PC-3 (cell line): ENCODE data around the gene NDUFA11. TPM values are rescaled to one million over a fixed set of nuclear protein-coding genes. Genes with fewer than 3 reads are reported as not detected.
A peak's percentile ranks its signal among the peaks of the same experiment; 100 is the strongest.

ENCODE experiments used
- ATAC-seq: fragments of 200-7000 bp; cut with Tn5 transposase; 2 replicates; pipeline ENCODE4 v1.9.1; 2020; ENCODE audit warnings: mild to moderate bottlenecking, moderate library complexity
- BruUV-seq: library from RNA; stranded (reverse); fragments of 400-500 nt; replicated peaks from 2 replicates; lab custom pipeline; 2021; lab: Mats Ljungman, UMichigan
- CTCF ChIA-PET: fragments of 300-600 bp; sonication (Branson Sonifier 250); formaldehyde crosslinking; loops from one replicate; lab custom pipeline; 2022; ENCODE audit warnings: antibody characterized with exemption; lab: Charles Lee
- POLR2A ChIA-PET: fragments of 300-600 bp; sonication (Branson Sonifier 250); formaldehyde crosslinking; loops from one replicate; lab custom pipeline; 2022; ENCODE audit warnings: antibody characterized with exemption; ENCODE audit not compliant: unreplicated experiment; lab: Charles Lee
- DNase-seq: peaks from one replicate; pipeline ENCODE4 v3.0.0-alpha.2; 2015
- H2AFZ ChIP-seq: fragments of 300-600 bp; sonication (generic); 2 replicates; pipeline ENCODE4 v1.6.0; 2016; ENCODE audit warnings: antibody characterized with exemption, low read length
- H3F3A ChIP-seq: fragments of 300-600 bp; sonication (generic); one replicate; pipeline ENCODE4 v1.6.0; 2017; ENCODE audit warnings: antibody characterized with exemption, low read length, control low read depth, mild to moderate bottlenecking; ENCODE audit not compliant: unreplicated experiment
- H3K27ac ChIP-seq: fragments of 300-600 bp; sonication (generic); 2 replicates; pipeline ENCODE4 v1.5.1; 2016; ENCODE audit warnings: mild to moderate bottlenecking, low read length
- H3K27me3 ChIP-seq: fragments of 300-600 bp; sonication (generic); 2 replicates; pipeline ENCODE4 v1.6.1; 2016; ENCODE audit warnings: low read length, mixed read lengths
- H3K36me3 ChIP-seq: fragments of 300-600 bp; sonication (generic); 2 replicates; pipeline ENCODE4 v1.6.1; 2016; ENCODE audit warnings: low read depth, mixed run types, low read length, mixed read lengths
- H3K4me1 ChIP-seq: fragments of 300-600 bp; sonication (generic); 2 replicates; pipeline ENCODE4 v1.5.1; 2016; ENCODE audit warnings: low read length; ENCODE audit not compliant: insufficient read depth
- H3K4me2 ChIP-seq: fragments of 300-600 bp; sonication (generic); 2 replicates; pipeline ENCODE4 v1.6.0; 2016; ENCODE audit warnings: low read length
- H3K4me3 ChIP-seq: fragments of 300-600 bp; sonication (generic); 2 replicates; pipeline ENCODE4 v1.5.1; 2016; ENCODE audit warnings: mild to moderate bottlenecking, low read length, mixed read lengths
- H3K79me2 ChIP-seq: fragments of 300-600 bp; sonication (generic); 2 replicates; pipeline ENCODE4 v1.6.1; 2017; ENCODE audit warnings: low read length, mixed read lengths
- H3K9ac ChIP-seq: fragments of 300-600 bp; sonication (generic); 2 replicates; pipeline ENCODE4 v1.6.0; 2016; ENCODE audit warnings: mild to moderate bottlenecking, low read length
- H3K9me2 ChIP-seq: fragments of 300-600 bp; sonication (generic); replicated peaks from 2 replicates; pipeline ENCODE4 v1.6.1; 2016; ENCODE audit warnings: mixed run types, low read length, mixed read lengths
- H3K9me3 ChIP-seq: fragments of 300-600 bp; sonication (generic); 2 replicates; pipeline ENCODE4 v1.6.1; 2016; ENCODE audit warnings: low read length, mixed read lengths
- H4K20me1 ChIP-seq: fragments of 300-600 bp; sonication (generic); 2 replicates; pipeline ENCODE4 v1.6.1; 2016; ENCODE audit warnings: low read length, mixed read lengths
- EZH2 ChIP-seq: fragments of 300-600 bp; sonication (generic); IDR thresholded peaks from one replicate; pipeline ENCODE4 v1.6.1; 2017; ENCODE audit warnings: antibody characterized with exemption, mild to moderate bottlenecking, low read length; ENCODE audit not compliant: unreplicated experiment
- EZH2phosphoT487 ChIP-seq: fragments of 300-600 bp; sonication (generic); IDR thresholded peaks from 2 replicates; pipeline ENCODE4 v1.6.1; 2018; ENCODE audit warnings: mild to moderate bottlenecking, antibody characterized with exemption, low read length, borderline replicate concordance
- intact Hi-C: fragments of 100-400 bp; cut with micrococcal nuclease; formaldehyde crosslinking; loops from 2 replicates; pipeline ENCODE4 v1.9.0; 2023
- total RNA-seq: library from RNA; depleted of rRNA; stranded (reverse); fragments of >200 nt; gene quantifications from 2 replicates; pipeline ENCODE4 v1.2.3, GENCODE V29; 2014
- TF ChIP-seq, protein P1 (sequence below): fragments of 300-600 bp; sonication (generic); conservative IDR thresholded peaks from 2 replicates; pipeline ENCODE4 v1.5.1; 2017; ENCODE audit warnings: antibody characterized with exemption, low read depth, mild to moderate bottlenecking, low read length

Gene NDUFA11
- total RNA-seq, 1 experiment from 2014 or later = 669 TPM

DNA sequence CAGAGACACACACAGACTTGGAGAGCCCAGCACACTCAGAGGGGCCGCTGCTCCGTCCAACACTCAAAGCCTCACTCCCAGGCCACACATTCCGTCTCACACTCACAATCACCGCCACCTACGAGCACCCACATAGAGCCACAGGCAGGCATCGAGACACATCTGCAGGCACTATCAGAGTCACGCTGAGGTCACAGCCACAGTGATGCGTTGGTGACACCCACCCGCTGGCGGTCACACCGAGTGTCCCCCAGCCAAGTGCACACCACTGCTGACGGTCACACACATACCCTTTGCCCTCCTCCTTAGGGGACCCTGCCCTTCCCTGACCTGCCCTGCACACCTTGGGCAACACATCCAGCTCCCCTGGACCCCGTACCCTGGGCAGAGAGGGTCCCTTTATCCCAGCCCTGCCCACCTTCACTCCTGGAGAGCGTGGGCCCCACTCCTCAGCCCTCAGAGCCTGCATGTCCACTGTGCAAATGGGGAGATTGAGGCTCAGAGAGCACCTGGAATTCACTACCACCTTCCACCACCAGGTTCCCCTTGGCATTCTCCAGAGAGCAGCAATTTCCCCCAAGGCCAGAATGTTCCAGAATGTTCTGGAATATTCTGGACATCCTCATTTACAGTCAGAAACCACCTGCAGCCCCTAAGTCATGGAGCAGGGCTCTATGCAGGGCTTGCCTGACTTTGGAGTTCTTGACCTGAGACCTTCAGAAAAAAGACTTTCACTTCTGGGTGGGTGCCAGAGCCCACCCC, 38.7 kb downstream of the NDUFA11 start:
- Histone ChIP-seq H3K4me1 (no peaks in the 10 kb centered on the region), H4K20me1 (no peaks in the 10 kb centered on the region), H3K9me3 (no peaks in the 10 kb centered on the region), H3K27me3 (no peaks in the 10 kb centered on the region), H3K4me3 (no peak overlapping the region), H3K79me2 (no peaks in the 10 kb centered on the region), H3K9ac (no peak overlapping the region), H3F3A (no peaks in the 10 kb centered on the region), H3K9me2 (no peaks in the 10 kb centered on the region), H3K27ac (no peak overlapping the region), H2AFZ (no peak overlapping the region), H3K4me2 (no peak overlapping the region), H3K36me3 (no peaks in the 10 kb centered on the region)
- POLR2A ChIA-PET = no interaction called here
- no peak for ATAC-seq
- BruUV-seq = no TSS peak
- TF ChIP-seq, protein P1, sequence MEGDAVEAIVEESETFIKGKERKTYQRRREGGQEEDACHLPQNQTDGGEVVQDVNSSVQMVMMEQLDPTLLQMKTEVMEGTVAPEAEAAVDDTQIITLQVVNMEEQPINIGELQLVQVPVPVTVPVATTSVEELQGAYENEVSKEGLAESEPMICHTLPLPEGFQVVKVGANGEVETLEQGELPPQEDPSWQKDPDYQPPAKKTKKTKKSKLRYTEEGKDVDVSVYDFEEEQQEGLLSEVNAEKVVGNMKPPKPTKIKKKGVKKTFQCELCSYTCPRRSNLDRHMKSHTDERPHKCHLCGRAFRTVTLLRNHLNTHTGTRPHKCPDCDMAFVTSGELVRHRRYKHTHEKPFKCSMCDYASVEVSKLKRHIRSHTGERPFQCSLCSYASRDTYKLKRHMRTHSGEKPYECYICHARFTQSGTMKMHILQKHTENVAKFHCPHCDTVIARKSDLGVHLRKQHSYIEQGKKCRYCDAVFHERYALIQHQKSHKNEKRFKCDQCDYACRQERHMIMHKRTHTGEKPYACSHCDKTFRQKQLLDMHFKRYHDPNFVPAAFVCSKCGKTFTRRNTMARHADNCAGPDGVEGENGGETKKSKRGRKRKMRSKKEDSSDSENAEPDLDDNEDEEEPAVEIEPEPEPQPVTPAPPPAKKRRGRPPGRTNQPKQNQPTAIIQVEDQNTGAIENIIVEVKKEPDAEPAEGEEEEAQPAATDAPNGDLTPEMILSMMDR = peak; percentile 36; the same call in 1 of the 2 replicates
- TF ChIP-seq EZH2 = no peak
- CTCF ChIA-PET = no interaction called here
- no peak for DNase-seq
- intact Hi-C loops = no loop called here

DNA sequence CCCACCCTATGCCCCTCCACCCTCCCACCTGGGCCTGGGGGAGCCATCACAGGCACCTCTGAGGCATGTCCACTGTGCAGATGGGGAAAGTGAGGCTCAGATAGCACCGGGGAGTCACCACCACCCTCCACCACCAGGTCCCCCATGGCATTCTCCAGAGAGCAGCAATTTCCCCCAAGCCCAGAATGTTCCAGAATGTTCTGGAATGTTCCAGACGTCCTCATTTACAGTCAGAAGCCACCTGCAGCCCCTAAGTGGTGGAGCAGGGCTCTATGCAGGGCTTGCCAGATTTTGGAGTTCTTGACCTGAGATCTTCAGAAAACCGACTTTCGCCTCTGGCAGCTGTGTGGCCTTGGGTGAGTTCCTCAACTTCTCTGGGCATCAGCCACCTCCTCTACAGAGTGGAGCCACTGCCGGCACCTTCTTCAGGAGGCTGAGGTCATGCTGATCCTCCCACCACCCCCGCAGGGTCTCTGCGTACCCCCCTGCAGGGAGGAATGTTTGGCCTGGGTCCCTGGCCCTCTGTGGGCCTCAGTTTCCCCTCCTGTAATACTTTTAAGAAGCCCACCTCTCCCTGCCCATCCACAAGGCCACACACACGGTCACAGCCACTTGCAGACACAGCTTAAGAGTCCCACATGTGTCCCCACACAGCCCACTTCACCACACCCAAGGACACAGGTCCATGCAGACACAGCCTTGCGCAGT, 39.4 kb downstream of the NDUFA11 start:
- H3K4me2 ChIP-seq = no peak overlapping the region
- H3K27me3 ChIP-seq = no peaks in the 10 kb centered on the region
- no peaks in the 10 kb centered on the region for H3K36me3 ChIP-seq
- no peaks in the 10 kb centered on the region for H3K79me2 ChIP-seq
- no peak overlapping the region for H3K27ac ChIP-seq
- no peaks in the 10 kb centered on the region for H4K20me1 ChIP-seq
- no peak overlapping the region for H3K4me3 ChIP-seq
- no peaks in the 10 kb centered on the region for H3K4me1 ChIP-seq
- CTCF ChIA-PET = no interaction called here
- no peak overlapping the region for H2AFZ ChIP-seq
- BruUV-seq = no TSS peak
- DNase-seq = no peak
- intact Hi-C loops = no loop called here
- no peak for ATAC-seq
- no peaks in the 10 kb centered on the region for H3K9me2 ChIP-seq
- no peaks in the 10 kb centered on the region for H3F3A ChIP-seq
- TF ChIP-seq, protein P1 = no peak
- TF ChIP-seq EZH2 = no peak
- TF ChIP-seq EZH2phosphoT487 = no peak
- no peak overlapping the region for H3K9ac ChIP-seq
- POLR2A ChIA-PET = no interaction called here
- H3K9me3 ChIP-seq = no peaks in the 10 kb centered on the region
